GM21526 (cell line): ENCODE measurements around the gene ADAMTS18.
"Not testable (repeated sequence)": the region's sequence is repeated elsewhere in the genome, so short reads cannot be mapped to it uniquely, and the experiment has no call there.

ENCODE experiments used
- ATAC-seq: cut with Tn5 transposase; IDR thresholded peaks from one replicate; pipeline ENCODE4 v1.9.1; 2021; ENCODE audit warnings: moderate library complexity; ENCODE audit not compliant: unreplicated experiment, low FRiP score

The ADAMTS18 gene

GRCh38 chr16:77434530-77435271, at the start of gene ADAMTS18:
TSS of gene ADAMTS18 (minus strand) at chr16:77435034. CDS start at chr16:77434695, 339 bp downstream.
- ATAC-seq, result no peak

- no peak for ATAC-seq
Measured at GRCh38 chr16:77480681-77481315, 46.0 kb upstream of the ADAMTS18 start.

GRCh38 chr16:77472262-77472661, 37.4 kb upstream of the ADAMTS18 start:
- ATAC-seq, result no peak

- no peak for ATAC-seq
Measured at GRCh38 chr16:77470851-77471250, 36.0 kb upstream of the ADAMTS18 start.

DNA sequence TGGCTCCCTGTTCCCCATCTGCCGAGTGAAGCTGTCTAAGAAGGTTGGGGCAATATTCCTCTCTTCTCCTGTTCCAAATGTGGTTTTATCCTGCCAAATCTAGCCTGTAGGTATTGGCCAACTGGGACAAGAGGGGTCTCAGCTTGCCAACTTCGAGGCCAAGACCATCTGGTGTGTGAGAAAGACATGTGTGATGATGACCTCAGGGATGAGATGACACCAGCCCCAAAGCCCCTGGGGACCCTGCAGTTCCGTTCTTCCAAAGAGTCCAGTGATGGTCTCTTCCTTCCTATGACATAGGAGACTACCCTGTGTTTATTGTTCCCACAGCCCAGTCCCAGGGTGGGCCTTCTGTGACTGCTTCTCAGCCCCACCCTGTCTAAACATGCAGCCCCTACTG, 34.8 kb upstream of the ADAMTS18 start:
- no peak for ATAC-seq

- no peak for ATAC-seq
Measured at GRCh38 chr16:77468831-77469230, 34.0 kb upstream of the ADAMTS18 start.

DNA sequence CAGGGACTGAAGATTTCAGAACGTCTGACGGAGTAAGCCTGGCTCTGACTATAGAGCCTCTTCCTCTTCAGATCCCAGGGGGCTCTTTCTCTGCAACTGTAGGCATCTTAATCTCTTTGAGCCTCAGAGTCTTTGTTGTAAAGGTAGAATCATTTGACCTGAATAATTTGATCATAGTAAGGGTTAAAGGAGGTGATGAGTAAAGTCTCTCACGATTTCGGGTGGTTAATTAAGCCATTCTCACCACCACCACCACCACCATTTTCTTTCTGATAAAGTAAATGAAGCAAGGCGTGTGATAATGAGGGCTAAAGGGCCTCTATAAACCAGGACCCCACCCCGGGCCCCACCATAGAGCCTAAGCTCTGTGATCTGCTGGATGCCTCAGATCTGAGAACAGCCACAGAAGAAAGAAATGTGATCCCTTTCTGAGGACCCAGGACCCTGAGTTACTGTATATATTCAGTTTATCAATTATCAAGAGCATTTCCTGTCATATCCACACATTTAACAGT, 33.0 kb upstream of the ADAMTS18 start:
- no peak for ATAC-seq

- not testable (repeated sequence) for ATAC-seq
Measured at GRCh38 chr16:77463659-77464058, 28.8 kb upstream of the ADAMTS18 start.

GRCh38 chr16:77462894-77463293, 28.1 kb upstream of the ADAMTS18 start:
- no peak for ATAC-seq

DNA sequence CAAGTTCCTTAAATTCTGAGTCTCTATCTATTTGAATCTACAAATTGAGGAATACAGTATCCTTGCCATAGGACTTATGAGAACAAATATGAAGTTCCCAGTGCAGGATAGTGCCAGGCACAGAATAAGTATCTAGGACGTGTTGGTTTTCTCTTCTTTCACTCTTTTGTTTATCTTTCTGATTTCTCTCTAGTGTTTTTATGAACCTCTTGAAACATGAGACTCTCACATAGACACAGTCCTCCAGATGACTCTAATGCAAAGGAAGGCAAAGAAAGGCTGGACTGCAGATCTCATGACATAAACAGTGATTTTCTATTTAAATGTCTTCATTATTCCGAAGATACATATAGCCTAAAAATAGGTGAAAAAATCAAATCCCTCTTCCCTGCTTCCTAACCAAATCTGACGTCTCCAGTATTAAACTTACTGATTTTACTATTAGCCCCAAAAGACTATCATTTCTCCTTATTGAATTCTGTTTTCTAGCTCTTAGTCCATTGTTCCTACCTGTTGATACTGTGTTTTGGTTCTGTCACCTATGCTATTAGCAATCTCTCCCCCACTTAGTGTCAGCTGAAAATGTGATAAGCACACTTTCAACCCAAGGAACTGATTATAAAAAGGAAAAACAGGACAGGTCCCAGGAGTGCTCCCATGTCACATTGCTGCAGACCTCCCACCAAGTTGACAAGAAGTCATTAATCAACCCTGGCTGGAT, 24.9 kb upstream of the ADAMTS18 start:
- ATAC-seq, result no peak

GRCh38 chr16:77457046-77457445, 22.2 kb upstream of the ADAMTS18 start:
- ATAC-seq, result no peak

GRCh38 chr16:77452243-77452642, 17.4 kb upstream of the ADAMTS18 start:
- no peak for ATAC-seq

GRCh38 chr16:77450790-77451487, 16.1 kb upstream of the ADAMTS18 start:
- ATAC-seq, result no peak

GRCh38 chr16:77449208-77449607, 14.4 kb upstream of the ADAMTS18 start:
- ATAC-seq, result no peak

GRCh38 chr16:77445324-77445723, 10.5 kb upstream of the ADAMTS18 start:
- ATAC-seq, result no peak

DNA sequence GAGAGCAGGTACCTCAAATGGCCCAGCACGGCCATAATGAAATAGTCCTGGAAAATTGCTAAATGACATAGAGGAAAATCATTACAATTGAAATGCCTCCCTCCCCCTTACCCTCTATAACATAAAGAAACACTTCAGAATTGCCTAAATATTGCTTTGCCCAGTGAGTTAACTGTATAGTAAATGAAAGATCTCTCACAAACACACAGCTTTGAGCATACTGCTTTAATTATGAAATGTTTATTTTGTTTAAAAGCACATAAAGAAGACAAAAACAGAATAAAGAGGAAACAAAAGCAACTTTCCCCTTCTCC, 9.3 kb upstream of the ADAMTS18 start:
- no peak for ATAC-seq

GRCh38 chr16:77443357-77444146, 8.7 kb upstream of the ADAMTS18 start:
- ATAC-seq, result no peak

DNA sequence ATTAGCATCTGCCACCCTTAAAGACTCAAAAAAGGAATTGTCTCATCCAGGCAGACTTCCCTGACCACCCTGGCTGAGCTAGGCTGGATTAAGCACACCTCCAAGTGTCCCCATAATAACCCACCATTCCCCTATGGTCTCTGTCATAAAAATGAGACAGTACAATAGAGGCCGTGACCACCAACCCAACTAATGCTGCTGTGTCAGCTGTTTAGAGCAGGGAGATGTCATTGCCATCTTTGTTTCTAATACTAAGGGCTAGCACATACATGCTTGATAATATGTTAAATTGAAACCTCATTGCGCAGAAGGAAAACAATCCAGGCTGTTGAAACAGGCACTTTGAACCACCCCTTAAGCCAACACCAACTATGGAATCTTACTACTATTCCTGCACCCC, 7.2 kb upstream of the ADAMTS18 start:
- ATAC-seq, result no peak

DNA sequence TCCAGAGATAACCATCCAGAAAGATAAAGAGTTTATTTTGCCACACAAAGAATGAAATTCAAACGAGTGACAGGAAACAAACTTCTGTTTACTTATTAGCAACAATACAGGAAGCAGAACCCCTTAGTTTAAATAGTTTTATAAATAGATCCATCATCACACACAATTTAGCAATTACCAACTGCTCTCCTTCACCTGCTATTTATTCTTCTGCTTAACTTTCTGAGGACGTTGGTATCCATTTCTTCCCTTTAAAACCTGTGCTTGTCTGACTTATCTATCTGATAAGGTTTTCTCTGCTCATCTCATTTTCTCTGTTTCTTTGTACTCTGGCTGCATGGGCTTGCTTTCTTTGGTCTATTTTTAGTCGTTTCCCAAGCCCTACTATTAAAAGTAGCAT, 4.3 kb upstream of the ADAMTS18 start:
- ATAC-seq, result no peak

GRCh38 chr16:77437859-77438258, 3.0 kb upstream of the ADAMTS18 start:
- ATAC-seq, result no peak
